Activated T-helper 2 cell treated with anti-CD3 and anti-CD28 coated beads, Interferon-gamma antibody, Interleukin-2, Interleukin-4, amounts not matched to agents 10 μg/mL and 5 μg/mL and 100 μg/mL, durations not matched to agents 14 hours and 24 hours and 36 hours (primary cell): Measurements from ENCODE around the gene PLEKHA8. TPM values are rescaled to one million over a fixed set of nuclear protein-coding genes. Genes with fewer than 3 reads are reported as not detected.

Experiments
- DNase-seq: peaks from one replicate; pipeline ENCODE4 v3.0.0; 2021; ENCODE audit warnings: low spot score
- H3K27ac Mint-ChIP-seq: one replicate; pipeline ENCODE4 v1.8.0; 2021; ENCODE audit warnings: mixed read lengths
- H3K27me3 Mint-ChIP-seq: one replicate; pipeline ENCODE4 v1.8.0; 2021; ENCODE audit warnings: low read depth, mixed read lengths
- H3K36me3 Mint-ChIP-seq: one replicate; pipeline ENCODE4 v1.8.0; 2021; ENCODE audit warnings: low read depth, mixed read lengths
- H3K4me1 Mint-ChIP-seq: one replicate; pipeline ENCODE4 v1.8.0; 2021; ENCODE audit warnings: low read depth, mixed read lengths
- H3K4me3 Mint-ChIP-seq: one replicate; pipeline ENCODE4 v1.8.0; 2021; ENCODE audit warnings: low read depth, mild to moderate bottlenecking, moderate library complexity, mixed read lengths
- H3K9me3 Mint-ChIP-seq: one replicate; pipeline ENCODE4 v1.8.0; 2021; ENCODE audit warnings: mixed read lengths
- intact Hi-C: fragments of 100-400 bp; cut with micrococcal nuclease; formaldehyde crosslinking; loops from one replicate; pipeline ENCODE4 v1.15.1; 2023
- total RNA-seq: library from RNA; stranded (reverse); gene quantifications from 2 replicates; pipeline ENCODE4 v1.2.3, GENCODE V29; 2022

PLEKHA8 gene
- total RNA-seq, 1 donor from 2014 or later: 10.9 TPM

DNA sequence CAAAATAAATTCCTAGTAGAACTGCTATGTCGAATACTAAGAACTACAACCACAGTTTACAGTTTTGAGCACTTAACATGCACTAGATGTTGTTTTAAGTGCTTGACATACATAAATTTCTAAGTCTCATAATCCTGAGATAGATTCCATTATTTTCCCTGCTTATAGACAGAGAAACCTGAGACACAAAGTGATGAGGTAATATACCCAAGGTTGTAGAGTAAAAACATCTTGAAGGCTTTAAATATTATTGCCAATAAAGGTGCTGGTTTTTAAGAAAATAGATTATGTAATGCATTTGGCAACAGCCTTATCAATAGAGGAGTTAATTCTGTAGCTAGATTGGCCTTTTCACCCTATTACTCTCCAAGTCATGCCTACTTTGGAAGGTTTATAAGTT, 48.2 kb downstream of the PLEKHA8 start:
- Mint-ChIP-seq H3K4me3 (no peak overlapping the region), H3K27me3 (no peaks in the 10 kb centered on the region), H3K36me3 (peaks cover 3% of the 10 kb centered on the region), H3K9me3 (no peaks in the 10 kb centered on the region), H3K4me1 (no peaks in the 10 kb centered on the region), H3K27ac (no peak overlapping the region)
- intact Hi-C loops: no loop called here
- DNase-seq: no peak

DNA sequence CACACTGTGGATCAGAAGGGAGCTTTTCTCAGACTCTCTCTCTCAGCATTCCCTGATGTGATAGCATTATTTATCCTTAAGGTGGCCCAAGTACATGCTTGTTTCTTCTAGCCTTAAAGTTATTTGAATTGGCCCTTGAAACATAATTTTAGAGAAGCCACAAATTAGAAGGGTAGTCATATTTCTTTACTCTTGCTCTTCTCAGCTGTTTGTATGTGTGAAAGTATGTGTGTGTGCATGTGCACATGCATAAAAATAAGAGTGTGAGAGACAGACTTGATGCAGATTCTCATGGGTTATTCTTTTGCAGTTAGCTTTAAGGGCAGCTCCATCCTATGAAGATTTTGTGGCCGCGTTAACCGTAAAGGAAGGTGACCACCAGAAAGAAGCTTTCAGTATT, 50.1 kb downstream of the PLEKHA8 start:
- intact Hi-C loops: no loop called here
- no peak for DNase-seq
- Mint-ChIP-seq H3K36me3 (peaks cover 3% of the 10 kb centered on the region), H3K27me3 (no peaks in the 10 kb centered on the region), H3K4me1 (no peaks in the 10 kb centered on the region), H3K4me3 (no peak overlapping the region), H3K9me3 (no peaks in the 10 kb centered on the region), H3K27ac (no peak overlapping the region)

DNA sequence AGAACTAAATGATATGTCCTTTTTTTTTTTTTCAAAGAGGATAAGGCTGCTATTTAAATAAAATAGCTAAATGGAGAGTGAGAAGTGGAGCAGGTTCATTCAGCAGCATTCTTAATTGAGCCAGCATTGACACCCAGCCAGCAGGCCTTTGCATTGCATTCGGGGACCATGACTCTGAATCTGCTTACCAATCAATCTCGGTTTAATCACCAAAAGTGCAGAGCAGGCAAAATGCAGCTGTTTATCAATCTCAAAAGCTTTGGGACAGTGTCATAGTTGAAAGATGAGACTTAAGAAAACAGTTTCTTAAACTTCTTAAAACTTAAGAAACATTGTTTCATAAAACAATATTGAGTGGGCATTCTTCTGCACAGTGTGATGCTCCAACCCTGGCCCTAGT, 51.7 kb downstream of the PLEKHA8 start:
- Mint-ChIP-seq H3K27me3 (no peaks in the 10 kb centered on the region), H3K36me3 (peaks cover 3% of the 10 kb centered on the region), H3K27ac (no peak overlapping the region), H3K4me3 (no peak overlapping the region), H3K4me1 (no peaks in the 10 kb centered on the region), H3K9me3 (no peaks in the 10 kb centered on the region)
- intact Hi-C loops: no loop called here
- DNase-seq: no peak

DNA sequence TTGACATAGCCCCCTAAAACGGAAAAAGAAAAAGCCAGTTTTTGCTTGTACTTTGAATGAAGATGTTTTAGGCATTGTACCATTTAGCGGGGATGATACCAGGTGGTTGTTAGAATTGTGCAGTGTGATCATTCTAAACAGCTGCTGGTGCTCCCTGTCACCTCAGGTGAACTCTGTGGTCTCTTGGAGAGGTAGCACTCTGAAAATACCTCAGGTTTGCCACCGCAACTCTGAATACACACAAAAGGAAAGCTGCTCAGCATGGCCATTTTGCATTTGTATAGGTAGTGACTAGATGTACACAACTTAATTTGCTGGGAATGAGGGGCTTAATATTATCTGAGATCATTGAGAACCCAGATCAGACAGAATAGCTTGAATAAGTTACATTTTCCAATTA, 52.6 kb downstream of the PLEKHA8 start:
- H3K36me3 Mint-ChIP-seq: peaks cover 3% of the 10 kb centered on the region
- no peak overlapping the region for H3K4me3 Mint-ChIP-seq
- no peaks in the 10 kb centered on the region for H3K4me1 Mint-ChIP-seq
- DNase-seq: no peak
- H3K9me3 Mint-ChIP-seq: no peaks in the 10 kb centered on the region
- no peak overlapping the region for H3K27ac Mint-ChIP-seq
- intact Hi-C loops: no loop called here
- H3K27me3 Mint-ChIP-seq: no peaks in the 10 kb centered on the region

DNA sequence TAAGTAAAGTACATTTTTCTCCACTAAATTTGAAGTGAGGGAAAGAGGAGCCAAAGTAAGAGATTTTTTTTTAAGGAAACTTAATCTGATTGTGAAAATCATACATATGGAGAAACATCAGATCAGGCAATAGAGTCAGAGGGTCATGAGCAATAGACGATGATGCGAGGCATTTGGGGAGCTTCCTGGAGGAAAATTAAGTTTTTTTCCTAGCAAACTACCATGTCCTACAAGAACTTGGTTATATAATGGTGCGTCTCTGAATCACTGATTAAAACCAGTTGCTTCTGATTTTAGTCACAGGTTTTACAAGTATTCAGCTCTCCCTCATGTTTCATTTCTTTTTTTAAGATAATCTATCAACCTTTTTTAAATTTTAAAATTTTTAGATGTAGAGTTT, 54.5 kb downstream of the PLEKHA8 start:
- Mint-ChIP-seq H3K4me3 (no peak overlapping the region), H3K27me3 (no peaks in the 10 kb centered on the region), H3K4me1 (no peaks in the 10 kb centered on the region), H3K9me3 (no peaks in the 10 kb centered on the region), H3K27ac (no peak overlapping the region), H3K36me3 (peaks cover 3% of the 10 kb centered on the region)
- DNase-seq: no peak
- intact Hi-C loops: no loop called here

DNA sequence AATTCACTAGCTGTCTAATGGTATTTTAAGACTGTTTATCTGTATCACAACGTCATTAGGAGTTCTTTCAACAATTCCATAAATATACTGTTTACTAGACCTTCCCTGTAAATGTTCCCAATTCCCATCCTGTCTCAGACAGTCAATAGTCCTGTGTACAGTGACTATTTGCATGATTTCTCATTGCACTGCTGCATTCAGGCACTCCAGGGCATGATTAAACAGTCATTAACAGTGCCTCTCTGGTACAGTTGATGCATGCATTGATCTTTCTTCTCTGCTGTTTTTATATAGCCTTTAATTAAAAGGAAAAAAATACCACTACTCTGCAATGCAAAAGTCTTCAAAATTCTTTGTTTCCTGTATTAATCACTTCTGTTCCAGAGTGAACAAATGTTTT, 55.1 kb downstream of the PLEKHA8 start:
- Mint-ChIP-seq H3K27me3 (no peaks in the 10 kb centered on the region), H3K36me3 (peaks cover 3% of the 10 kb centered on the region), H3K9me3 (no peaks in the 10 kb centered on the region), H3K4me3 (no peak overlapping the region), H3K27ac (no peak overlapping the region), H3K4me1 (no peaks in the 10 kb centered on the region)
- intact Hi-C loops: no loop called here
- no peak for DNase-seq

DNA sequence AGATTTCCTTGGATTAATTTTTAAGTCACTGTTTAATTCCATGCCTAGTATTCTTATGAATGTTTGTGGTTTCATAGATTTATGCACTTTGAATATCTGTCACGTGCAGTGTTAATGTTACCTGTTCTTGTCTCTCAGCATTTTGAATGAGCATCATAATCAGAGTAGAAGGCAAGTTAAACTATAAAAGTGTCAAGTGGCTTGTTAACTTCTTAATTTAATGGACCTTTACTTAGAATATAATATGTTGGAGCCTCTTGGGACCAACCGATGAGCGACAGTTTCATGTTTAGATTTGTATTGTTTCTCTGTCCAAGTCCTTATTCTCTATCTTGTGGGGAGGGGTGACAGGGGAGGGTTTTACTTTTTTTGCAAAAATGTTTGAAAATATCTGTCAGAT, 56.0 kb downstream of the PLEKHA8 start:
- no peaks in the 10 kb centered on the region for H3K27me3 Mint-ChIP-seq
- no peaks in the 10 kb centered on the region for H3K4me1 Mint-ChIP-seq
- H3K4me3 Mint-ChIP-seq: no peak overlapping the region
- no peak overlapping the region for H3K27ac Mint-ChIP-seq
- intact Hi-C loops: no loop called here
- no peaks in the 10 kb centered on the region for H3K36me3 Mint-ChIP-seq
- no peaks in the 10 kb centered on the region for H3K9me3 Mint-ChIP-seq
- no peak for DNase-seq

DNA sequence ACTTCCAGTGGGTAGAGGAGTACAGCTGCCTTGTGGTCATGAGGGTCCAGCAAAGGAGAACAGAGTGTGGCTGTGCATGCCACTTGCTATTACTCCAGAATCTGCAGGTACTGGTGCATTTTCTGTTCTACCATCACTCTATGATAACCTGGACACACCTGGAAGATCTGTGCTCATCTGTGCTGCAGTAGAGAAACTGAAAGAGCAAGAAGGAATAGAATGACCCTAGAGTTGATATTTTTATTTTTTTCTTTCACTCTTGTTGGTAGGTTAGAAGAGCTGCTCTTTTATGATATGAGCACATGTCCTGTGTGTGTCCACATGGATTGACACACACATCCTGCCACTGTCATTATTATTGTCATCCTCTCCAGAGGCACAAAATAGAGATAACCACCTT, 58.3 kb downstream of the PLEKHA8 start:
- Mint-ChIP-seq H3K36me3 (no peaks in the 10 kb centered on the region), H3K4me1 (no peaks in the 10 kb centered on the region), H3K4me3 (no peak overlapping the region), H3K27ac (no peak overlapping the region), H3K27me3 (no peaks in the 10 kb centered on the region), H3K9me3 (no peaks in the 10 kb centered on the region)
- intact Hi-C loops: no loop called here
- DNase-seq: no peak

DNA sequence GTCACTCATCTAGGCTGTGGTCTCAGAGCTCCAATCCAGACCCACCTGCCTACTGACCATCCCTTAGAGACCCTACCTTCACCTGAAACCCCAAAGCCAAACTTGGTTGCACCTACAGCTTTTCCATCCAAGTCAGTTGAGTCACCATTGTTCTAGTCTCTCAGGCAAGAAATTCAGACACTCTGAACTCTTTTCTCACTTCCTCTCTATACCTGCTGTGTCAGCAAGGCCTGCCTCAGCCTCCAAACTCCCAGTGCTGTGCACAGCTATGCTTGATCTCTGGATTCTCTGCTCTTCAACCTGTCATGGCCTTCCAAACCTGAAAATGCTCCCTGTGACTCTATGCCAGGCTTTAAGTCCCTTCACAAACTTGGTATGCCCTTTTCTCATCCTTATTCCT, 59.2 kb downstream of the PLEKHA8 start:
- no peak overlapping the region for H3K4me3 Mint-ChIP-seq
- H3K27me3 Mint-ChIP-seq: no peaks in the 10 kb centered on the region

DNA sequence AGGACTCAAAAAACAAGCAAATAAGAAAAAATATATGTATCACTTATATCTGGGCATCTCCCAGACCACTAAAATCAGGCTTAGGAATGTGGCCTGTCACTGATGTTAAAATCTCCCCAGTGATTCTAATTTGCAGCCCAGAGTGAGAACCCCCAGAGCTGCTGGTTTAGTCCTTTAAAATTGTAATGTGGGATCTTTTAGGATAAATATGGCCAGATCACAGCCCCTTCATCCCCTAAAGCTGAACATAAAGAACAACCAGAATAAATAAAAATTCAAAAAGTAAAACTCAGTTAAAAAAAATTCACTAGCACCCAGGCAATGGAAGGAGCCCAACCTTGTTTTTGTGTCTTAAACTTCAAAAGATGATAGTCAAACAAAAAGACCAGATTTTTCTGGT, 60.1 kb downstream of the PLEKHA8 start:
- H3K36me3 Mint-ChIP-seq: no peaks in the 10 kb centered on the region
- no peaks in the 10 kb centered on the region for H3K4me1 Mint-ChIP-seq
- no peak for DNase-seq
- H3K9me3 Mint-ChIP-seq: no peaks in the 10 kb centered on the region
- no peak overlapping the region for H3K4me3 Mint-ChIP-seq
- intact Hi-C loops: no loop called here
- H3K27ac Mint-ChIP-seq: no peak overlapping the region
- H3K27me3 Mint-ChIP-seq: no peaks in the 10 kb centered on the region

More for the DNA sequence above, 59.2 kb downstream of the PLEKHA8 start:
- Mint-ChIP-seq H3K4me1 (no peaks in the 10 kb centered on the region), H3K36me3 (no peaks in the 10 kb centered on the region), H3K9me3 (no peaks in the 10 kb centered on the region), H3K27ac (no peak overlapping the region)
- intact Hi-C loops: no loop called here
- DNase-seq: no peak

DNA sequence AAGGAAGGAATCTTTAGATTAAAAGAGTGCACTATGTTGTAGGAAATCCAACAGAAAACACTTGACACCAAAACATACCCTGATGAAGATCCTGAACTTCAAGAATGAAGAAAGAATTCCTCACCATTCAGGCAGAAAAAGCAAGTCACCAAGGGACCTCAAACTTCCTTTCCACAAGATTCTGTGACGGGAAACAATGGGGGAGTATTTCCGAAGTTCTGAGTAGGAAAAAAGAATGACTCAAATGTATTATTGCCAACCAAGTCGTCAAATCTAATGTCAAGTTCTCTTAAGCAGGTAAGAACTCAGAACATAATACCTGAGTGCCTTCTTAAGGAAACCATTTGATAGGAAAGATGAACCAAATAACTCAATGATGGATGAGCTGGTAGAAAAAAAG, 61.9 kb downstream of the PLEKHA8 start:
- Mint-ChIP-seq H3K9me3 (peaks cover 2% of the 10 kb centered on the region), H3K4me1 (no peaks in the 10 kb centered on the region), H3K27ac (no peak overlapping the region), H3K36me3 (no peaks in the 10 kb centered on the region), H3K4me3 (no peak overlapping the region), H3K27me3 (no peaks in the 10 kb centered on the region)
- intact Hi-C loops: no loop called here
- no peak for DNase-seq

DNA sequence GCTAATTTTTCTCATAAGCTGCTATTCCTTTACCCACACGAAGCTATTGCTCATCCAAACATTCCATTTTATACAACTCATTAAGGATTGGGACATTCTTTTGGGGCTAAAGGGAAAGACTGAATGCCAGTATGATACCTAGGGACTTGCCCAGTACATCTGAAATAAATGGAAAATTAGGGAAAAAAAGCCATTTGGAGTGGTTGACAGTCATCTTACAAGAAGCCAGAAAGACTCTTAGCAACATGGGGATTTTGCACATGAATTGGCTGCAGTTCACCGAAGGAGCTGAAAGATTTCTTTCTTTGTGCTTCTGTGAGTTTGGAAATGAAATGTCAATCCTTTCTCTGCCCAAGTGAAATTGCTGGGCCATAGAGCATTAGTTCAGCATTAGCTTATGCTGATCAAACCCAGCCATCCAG, 63.3 kb downstream of the PLEKHA8 start:
- H3K4me1 Mint-ChIP-seq: no peaks in the 10 kb centered on the region
- H3K27me3 Mint-ChIP-seq: no peaks in the 10 kb centered on the region
- no peak overlapping the region for H3K4me3 Mint-ChIP-seq
- no peak for DNase-seq
- intact Hi-C loops: no loop called here
- H3K36me3 Mint-ChIP-seq: no peaks in the 10 kb centered on the region
- H3K27ac Mint-ChIP-seq: no peak overlapping the region
- H3K9me3 Mint-ChIP-seq: peaks cover 2% of the 10 kb centered on the region

DNA sequence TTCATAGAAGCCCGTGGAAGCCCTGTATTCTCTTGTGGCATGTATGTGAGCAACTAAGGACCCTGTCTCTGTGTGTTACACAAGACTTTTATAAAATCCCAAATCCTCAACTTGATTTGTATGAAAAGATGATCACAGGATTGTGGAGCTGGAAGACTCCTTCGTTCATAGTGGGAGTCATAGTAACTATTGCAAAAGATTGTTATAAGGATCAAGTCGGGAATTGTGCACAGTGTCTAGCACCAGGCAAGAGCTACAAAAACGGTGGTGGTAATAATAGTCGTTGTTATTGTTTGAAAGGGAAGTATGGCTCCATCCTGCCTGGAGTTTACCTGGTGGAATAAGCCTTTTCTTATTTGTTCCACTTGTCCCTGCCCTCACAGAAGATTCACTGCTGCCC, 63.8 kb downstream of the PLEKHA8 start:
- H3K4me3 Mint-ChIP-seq: no peak overlapping the region
- H3K27ac Mint-ChIP-seq: no peak overlapping the region
- H3K27me3 Mint-ChIP-seq: no peaks in the 10 kb centered on the region
- no peaks in the 10 kb centered on the region for H3K36me3 Mint-ChIP-seq
- H3K9me3 Mint-ChIP-seq: peaks cover 2% of the 10 kb centered on the region
- intact Hi-C loops: no loop called here
- DNase-seq: no peak
- no peaks in the 10 kb centered on the region for H3K4me1 Mint-ChIP-seq

DNA sequence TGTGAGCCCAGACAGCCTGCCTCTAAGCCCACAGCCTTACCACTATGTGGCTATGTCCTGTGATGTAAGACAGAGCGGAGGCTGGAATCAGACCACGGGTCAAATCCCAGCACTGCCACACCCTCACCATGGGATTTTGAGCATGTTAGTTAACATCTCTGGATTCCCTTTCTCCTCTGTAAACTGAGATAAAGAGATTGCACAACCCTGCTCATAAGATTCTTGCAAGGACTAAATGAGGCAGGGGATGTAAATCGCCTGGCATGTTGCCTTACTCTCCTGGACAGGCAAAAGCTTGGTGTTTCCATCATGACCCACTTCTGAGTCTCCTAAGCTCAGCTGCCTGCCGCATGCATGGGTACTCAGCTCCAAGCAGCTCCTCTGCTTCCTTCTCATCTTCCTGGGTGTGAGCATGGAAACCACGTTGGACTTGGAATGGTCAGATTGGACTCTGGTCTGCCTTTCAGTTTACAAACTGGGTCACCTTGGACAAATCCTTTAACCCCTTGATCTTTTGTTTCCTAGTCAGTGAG, 65.3 kb downstream of the PLEKHA8 start:
- Mint-ChIP-seq H3K27me3 (no peaks in the 10 kb centered on the region), H3K36me3 (no peaks in the 10 kb centered on the region), H3K4me3 (no peak overlapping the region), H3K27ac (no peak overlapping the region), H3K4me1 (no peaks in the 10 kb centered on the region), H3K9me3 (peaks cover 2% of the 10 kb centered on the region)
- intact Hi-C loops: no loop called here
- no peak for DNase-seq
